K562 (cell line): ENCODE measurements around the gene ANKS1B. TPM values are rescaled to one million over a fixed set of nuclear protein-coding genes. Genes with fewer than 3 reads are reported as not detected.

Experiments used
- ATAC-seq: fragments of 200-7000 bp; cut with Tn5 transposase; 3 replicates; pipeline ENCODE4 v1.9.1; 2020; ENCODE audit warnings: moderate library complexity
- BruUV-seq: library from RNA; stranded (reverse); fragments of 400-500 nt; replicated peaks from 2 replicates; lab custom pipeline; 2021; lab: Mats Ljungman, UMichigan
- CTCF ChIA-PET: fragments of 300-600 bp; formaldehyde crosslinking; extraction: SDS; loops from one replicate; lab custom pipeline; 2021; ENCODE audit warnings: low intra/inter-chr PET ratio; lab: Yijun Ruan, JAX
- POLR2A ChIA-PET: fragments of 300-600, 350-650 bp; sonication (Branson Sonifier 250); formaldehyde crosslinking; extraction: SDS; loops from one replicate; lab custom pipeline; 2021; ENCODE audit warnings: antibody characterized with exemption, inconsistent platforms; lab: Yijun Ruan, JAX
- DNase-seq, 4 experiments: peaks; one replicate each; pipeline versions ENCODE4 v3.0.0 to v3.0.0-alpha.2; 2011 to 2018; ENCODE audit warnings: low spot score in 3 of 4, mixed read lengths in 3 of 4; ENCODE audit errors: extremely low read depth in 1 of 4
- FAIRE-seq: peaks from 2 replicates; lab custom pipeline; 2011; peaks lifted over from hg19 to GRCh38; lab: Jason Lieb, UNC
- H2AFZ ChIP-seq: 2 replicates; pipeline ENCODE4 v1.6.0; 2011; ENCODE audit warnings: low read depth, low read length, control low read depth, inconsistent platforms
- H3K27ac ChIP-seq: fragments of 200-600 bp; 3 replicates; pipeline ENCODE4 v1.8.0; 2011; ENCODE audit warnings: low read depth, mild to moderate bottlenecking, control low read depth, inconsistent platforms, low read length, moderate library complexity, mixed read lengths; ENCODE audit errors: extremely low read depth
- H3K27me3 ChIP-seq, 2 experiments: fragments of 300-600 bp in 1 of 2; 2 replicates in 1 of 2; 3 replicates in 1 of 2; pipeline versions ENCODE4 v1.6.0 to v1.8.0; 2011; ENCODE audit warnings: inconsistent platforms in 2 of 2, low read length in 2 of 2, mild to moderate bottlenecking in 1 of 2, mixed read lengths in 1 of 2, moderate library complexity in 1 of 2; ENCODE audit not compliant: control insufficient read depth in 2 of 2, insufficient read depth in 2 of 2
- H3K36me3 ChIP-seq: fragments of 300-600 bp; 3 replicates; pipeline ENCODE4 v1.8.0; 2011; ENCODE audit warnings: mild to moderate bottlenecking, low read length, inconsistent platforms; ENCODE audit not compliant: control insufficient read depth, insufficient read depth
- H3K4me1 ChIP-seq, 2 experiments: fragments of 200-600 bp in 1 of 2; replicated peaks in 1 of 2; 2 replicates in 1 of 2; 3 replicates in 1 of 2; pipeline versions ENCODE4 v1.5.1 to v1.8.0; 2011; ENCODE audit warnings: inconsistent platforms in 2 of 2, low read length in 2 of 2, mild to moderate bottlenecking in 1 of 2, mixed read lengths in 1 of 2, moderate library complexity in 1 of 2; ENCODE audit not compliant: control insufficient read depth in 2 of 2, insufficient read depth in 2 of 2
- H3K4me2 ChIP-seq: 2 replicates; pipeline ENCODE4 v1.6.1; 2011; ENCODE audit warnings: low read length, control low read depth, inconsistent platforms, mixed read lengths; ENCODE audit not compliant: insufficient read depth
- H3K4me3 ChIP-seq: fragments of 200-600 bp; sonication (generic), shearing (Covaris generic); 2 replicates; pipeline ENCODE4 v1.5.1; 2016; ENCODE audit warnings: control low read depth, inconsistent platforms
- H3K79me2 ChIP-seq: fragments of 200-600 bp; 3 replicates; pipeline ENCODE4 v1.8.0; 2011; ENCODE audit warnings: low read length, inconsistent platforms; ENCODE audit not compliant: control insufficient read depth, insufficient read depth
- H3K9ac ChIP-seq, 2 experiments: 2 replicates each; pipeline versions ENCODE4 v1.6.0 to v1.6.1; 2011; ENCODE audit warnings: low read depth in 2 of 2, low read length in 2 of 2, control low read depth in 1 of 2, inconsistent platforms in 1 of 2, mild to moderate bottlenecking in 1 of 2, mixed read lengths in 1 of 2; ENCODE audit not compliant: insufficient read depth in 1 of 2
- H3K9me1 ChIP-seq: one replicate; pipeline ENCODE4 v1.6.0; 2011; ENCODE audit warnings: inconsistent platforms, mild to moderate bottlenecking, low read length, moderate library complexity; ENCODE audit not compliant: control insufficient read depth, insufficient read depth
- H3K9me3 ChIP-seq: replicated peaks from 2 replicates; pipeline ENCODE4 v1.5.1; 2011; ENCODE audit warnings: low read depth, low read length, inconsistent platforms; ENCODE audit not compliant: control insufficient read depth, insufficient read depth
- H4K20me1 ChIP-seq: replicated peaks from 2 replicates; pipeline ENCODE4 v1.6.1; 2011; ENCODE audit warnings: low read length, inconsistent platforms, mixed read lengths; ENCODE audit not compliant: control insufficient read depth, insufficient read depth
- AFF1 ChIP-seq, 2 experiments: fragments of 450-650 bp; IDR thresholded peaks; 2 replicates each; pipeline ENCODE4 v1.6.1; 2018; ENCODE audit warnings: mild to moderate bottlenecking in 2 of 2, low read depth in 1 of 2; ENCODE audit not compliant: partially characterized antibody in 2 of 2
- ATF4 ChIP-seq: fragments of 450-650 bp; formaldehyde crosslinking; IDR thresholded peaks from 2 replicates; pipeline ENCODE4 v1.4.0; 2022; ENCODE audit warnings: mild to moderate bottlenecking, moderate library complexity
- BCOR ChIP-seq: fragments of 450-650 bp; IDR thresholded peaks from 2 replicates; pipeline ENCODE4 v1.6.1; 2016
- CREBBP ChIP-seq: IDR thresholded peaks from one replicate; pipeline ENCODE4 v1.6.1; 2012; ENCODE audit warnings: low read depth, mild to moderate bottlenecking, control low read depth, inconsistent platforms, low read length
- GABPB2 ChIP-seq: fragments of 250-450 bp; sonication (Bioruptor Pico); conservative IDR thresholded peaks from 2 replicates; pipeline ENCODE4 v1.5.1; 2021; ENCODE audit warnings: mild to moderate bottlenecking
- ID3 ChIP-seq, 2 experiments: fragments of 250-450 bp in 1 of 2; fragments of 450-650 bp in 1 of 2; sonication (Bioruptor Pico) in 1 of 2; IDR thresholded peaks; 2 replicates each; pipeline versions ENCODE4 v1.6.1 to v1.8.0; 2016 to 2021; ENCODE audit warnings: mild to moderate bottlenecking in 2 of 2, moderate library complexity in 2 of 2, missing compliant biosample characterization in 1 of 2, missing genetic modification characterization in 1 of 2
- NEUROD1 ChIP-seq: fragments of 150-350 bp; IDR thresholded peaks from 2 replicates; pipeline ENCODE4 v1.6.1; 2014; ENCODE audit warnings: borderline replicate concordance, low read length, low read depth; ENCODE audit not compliant: partially characterized antibody
- NR0B1 ChIP-seq: fragments of 450-650 bp; IDR thresholded peaks from one replicate; pipeline ENCODE4 v1.6.1; 2018; ENCODE audit warnings: mild to moderate bottlenecking, moderate library complexity; ENCODE audit not compliant: partially characterized antibody
- OTX1 ChIP-seq: fragments of 450-650 bp; formaldehyde crosslinking; IDR thresholded peaks from 2 replicates; pipeline ENCODE4 v1.4.0; 2022; ENCODE audit warnings: mild to moderate bottlenecking
- PATZ1 ChIP-seq: fragments of 250-450 bp; sonication (Bioruptor Pico); IDR thresholded peaks from 2 replicates; pipeline ENCODE4 v1.5.0; 2020; ENCODE audit warnings: mild to moderate bottlenecking, borderline replicate concordance
- ZBTB1 ChIP-seq: sonication (generic); formaldehyde crosslinking; IDR thresholded peaks from 2 replicates; pipeline ENCODE4 v1.8.1; 2023; ENCODE audit warnings: missing genetic modification reagents, low read depth, mild to moderate bottlenecking, borderline replicate concordance
- WGBS: fragments of 100-300 bp; shearing (Covaris generic); methylation state at CpG from one replicate; pipeline ENCODE4 v1.1.6; 2016; ENCODE audit warnings: low coverage, mixed read lengths; ENCODE audit not compliant: insufficient coverage; ENCODE audit errors: missing lambda C conversion rate; 5-methylcytosine and 5-hydroxymethylcytosine counted together
- in situ Hi-C: fragments of 300-500 bp; cut with MboI; formaldehyde crosslinking; loops from 4 replicates; pipeline ENCODE4 v1.15.0; 2018; ENCODE audit warnings: inconsistent platforms, mixed read lengths
- intact Hi-C: fragments of 100-400 bp; cut with micrococcal nuclease; formaldehyde crosslinking; loops from 2 replicates; pipeline ENCODE4 v1.14.2; 2022
- polyA plus RNA-seq, 8 experiments: library from polyadenylated mRNA; depleted of rRNA in 4 of 8; stranded (reverse) in 5 of 8; unstranded in 3 of 8; fragments of >200 nt; fragmentation: Nextera tagmentation in 2 of 8; fragmentation: Illumina TruSeq in 1 of 8; extraction: Ambion mirVana in 2 of 8; extraction: Trizol in 1 of 8; gene quantifications; 2 replicates each; pipeline versions ENCODE4 v1.2.1 to v1.2.3, GENCODE V29; 2011 to 2014; ENCODE audit warnings: inconsistent platforms in 1 of 8, missing spikeins in 1 of 8
- total RNA-seq, 7 experiments: library from RNA; depleted of rRNA in 6 of 7; stranded (reverse); fragments of >200 nt in 6 of 7; fragmentation: Illumina TruSeq in 2 of 7; extraction: Trizol in 2 of 7; gene quantifications; 2 replicates each; pipeline versions ENCODE4 v1.2.1 to v1.2.3, GENCODE V29; 2011 to 2021; ENCODE audit warnings: low replicate concordance in 1 of 7

Gene ANKS1B
- total and polyA plus RNA-seq, 9 of the 15 experiments (the other 6 are each of a cell fraction or from before 2014, with no cell fraction given), result 0.04 to 0.47 (median 0.28) TPM; not detected in 4

- Histone ChIP-seq H3K4me3 (no peak overlapping the region), H4K20me1 (no peaks in the 10 kb centered on the region), H3K36me3 (no peaks in the 10 kb centered on the region), H3K4me2 (no peak overlapping the region), H3K9me1 (no peaks in the 10 kb centered on the region), H3K9me3 (no peaks in the 10 kb centered on the region), H3K27me3 (no peaks in the 10 kb centered on the region), H2AFZ (no peak overlapping the region), H3K27ac (no peak overlapping the region), H3K9ac (no peak overlapping the region), H3K79me2 (no peaks in the 10 kb centered on the region), H3K4me1 (no peaks in the 10 kb centered on the region)
- FAIRE-seq (no peak), DNase-seq (no peak), ATAC-seq (no peak)
- CTCF ChIA-PET, result no interaction called here
- 0% methylated on average over 2 of the region's 2 CpGs for WGBS
- POLR2A ChIA-PET, result no interaction called here
- BruUV-seq, result no TSS peak
- in situ Hi-C loops, result no loop called here
- intact Hi-C loops, result no loop called here
- TF ChIP-seq PATZ1, result no peak
- TF ChIP-seq GABPB2 (CRISPR knock-in tag), result no peak
- TF ChIP-seq CREBBP, result no peak
- TF ChIP-seq OTX1 (CRISPR knock-in tag), result no peak
- no peak for TF ChIP-seq NEUROD1
- TF ChIP-seq AFF1 (IDR thresholded peaks at IDR 0.05; ENCODE audit: low read depth in 1 of 2, partially characterized antibody in 2 of 2), result no peak
- no peak for TF ChIP-seq ZBTB1 (CRISPR knock-in tag)
- TF ChIP-seq NR0B1, result no peak
- no peak for TF ChIP-seq ID3 (CRISPR knock-in tag; IDR thresholded peaks at IDR 0.05)
- no peak for TF ChIP-seq ID3 (tag; IDR thresholded peaks at IDR 0.05)
- no peak for TF ChIP-seq BCOR
- no peak for TF ChIP-seq ATF4 (CRISPR knock-in tag)
Observed at GRCh38 chr12:98911396-98911795, 1073.3 kb downstream of the ANKS1B start.
